ENCODE data around the gene PAPSS1.

Gene PAPSS1

DNA sequence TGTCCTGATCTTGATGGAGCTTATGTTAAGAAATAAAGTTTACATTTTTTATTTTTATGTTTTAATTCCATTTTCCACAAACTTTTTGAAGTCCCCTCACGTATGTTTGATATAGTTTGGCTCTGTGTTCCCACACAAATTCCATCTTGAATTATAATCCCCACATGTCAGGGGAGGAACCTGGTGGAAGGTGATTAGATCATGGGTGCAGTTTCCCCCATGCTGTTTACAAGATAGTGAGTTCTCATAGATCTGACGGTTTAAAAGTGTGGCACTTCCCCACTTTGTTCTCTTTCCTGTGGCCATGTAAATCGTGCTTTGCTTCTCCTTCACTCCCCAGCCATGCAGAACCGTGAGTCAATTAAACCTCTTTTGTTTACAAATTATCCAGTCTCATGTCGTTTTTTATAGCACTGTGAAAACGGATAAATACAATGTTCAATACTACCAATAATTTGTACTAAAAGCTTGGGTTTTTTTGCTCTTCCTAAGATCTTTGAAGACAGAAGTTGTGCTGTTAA is 89.8 kb downstream of the PAPSS1 start:
- H3K36me3 Mint-ChIP-seq = peaks cover 24% of the 10 kb centered on the region
- H3K4me3 Mint-ChIP-seq = no peak overlapping the region
- no peaks in the 10 kb centered on the region for H3K9me3 Mint-ChIP-seq
- H3K27me3 Mint-ChIP-seq = no peaks in the 10 kb centered on the region
- H3K27ac Mint-ChIP-seq = no peak overlapping the region
- H3K4me1 Mint-ChIP-seq = peaks cover 5% of the 10 kb centered on the region

DNA sequence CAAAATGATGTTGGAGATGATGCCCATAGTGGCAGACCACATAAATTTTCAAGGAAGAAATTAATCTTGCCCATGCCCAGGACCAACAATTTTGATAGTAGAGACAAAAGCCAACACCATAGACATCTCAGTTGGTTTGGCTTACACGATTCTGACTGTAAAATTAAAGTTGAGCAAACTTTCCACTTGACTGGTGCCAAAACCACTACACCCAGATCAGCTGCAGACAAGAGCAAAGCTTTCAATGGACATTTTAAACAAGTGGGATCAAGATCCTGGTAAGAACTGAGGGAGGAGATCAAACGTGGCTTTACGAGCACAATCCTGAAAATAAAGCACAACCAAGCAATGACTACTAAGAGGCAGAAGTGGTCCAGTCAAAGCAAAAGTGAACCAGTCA is 90.7 kb downstream of the PAPSS1 start:
- Mint-ChIP-seq H3K27ac (no peak overlapping the region), H3K4me3 (no peak overlapping the region), H3K27me3 (no peaks in the 10 kb centered on the region), H3K36me3 (peaks cover 31% of the 10 kb centered on the region), H3K9me3 (peaks cover 7% of the 10 kb centered on the region), H3K4me1 (peaks cover 5% of the 10 kb centered on the region)

DNA sequence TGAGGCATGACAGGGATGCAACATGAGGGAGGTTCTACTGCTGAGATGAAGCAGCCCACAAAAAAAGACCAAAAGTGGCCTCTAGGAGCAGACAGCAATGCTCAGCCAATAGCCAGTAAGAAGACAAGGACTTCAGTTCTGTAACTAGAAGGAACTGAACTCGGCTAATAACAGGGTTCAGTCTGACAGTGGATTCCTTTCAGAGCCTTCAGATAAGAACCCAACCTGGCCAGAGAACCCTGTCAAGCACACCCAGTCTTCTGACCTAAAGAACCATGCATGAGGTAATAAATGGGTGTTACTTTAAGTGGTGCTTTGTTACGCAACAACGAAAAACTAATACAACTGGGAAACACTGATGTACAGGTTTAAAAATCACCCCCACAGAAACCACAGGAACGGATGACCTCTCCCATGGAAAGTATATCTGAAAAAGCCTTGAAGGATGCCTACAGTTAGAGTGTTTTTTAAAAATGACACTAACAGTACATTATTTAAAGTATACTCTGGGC is 94.6 kb downstream of the PAPSS1 start:
- Mint-ChIP-seq H3K27ac (no peak overlapping the region), H3K36me3 (peaks cover 41% of the 10 kb centered on the region), H3K4me1 (peaks cover 5% of the 10 kb centered on the region), H3K9me3 (peaks cover 12% of the 10 kb centered on the region), H3K4me3 (no peak overlapping the region), H3K27me3 (no peaks in the 10 kb centered on the region)

DNA sequence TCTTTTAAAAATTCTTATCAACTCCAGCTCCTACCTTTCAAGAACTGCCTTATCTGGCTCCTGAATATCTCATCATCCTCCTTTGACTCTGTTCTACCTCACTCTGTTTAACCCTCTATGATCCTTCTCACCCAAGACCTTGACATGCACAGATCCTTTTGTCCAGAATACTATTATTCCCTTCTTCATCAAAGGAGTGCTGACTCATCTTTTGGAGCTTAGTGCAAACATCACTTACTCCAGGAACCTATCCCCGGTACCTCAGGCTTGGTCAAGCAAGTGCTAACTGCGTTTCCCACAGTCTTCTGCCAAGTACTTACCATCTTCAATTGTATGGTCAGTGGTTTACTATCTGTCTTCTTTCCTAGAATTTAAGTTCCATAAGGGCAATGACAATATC is 96.0 kb downstream of the PAPSS1 start:
- Mint-ChIP-seq H3K9me3 (peaks cover 12% of the 10 kb centered on the region), H3K4me1 (no peaks in the 10 kb centered on the region), H3K27me3 (no peaks in the 10 kb centered on the region), H3K36me3 (peaks cover 35% of the 10 kb centered on the region), H3K27ac (no peak overlapping the region), H3K4me3 (no peak overlapping the region)

DNA sequence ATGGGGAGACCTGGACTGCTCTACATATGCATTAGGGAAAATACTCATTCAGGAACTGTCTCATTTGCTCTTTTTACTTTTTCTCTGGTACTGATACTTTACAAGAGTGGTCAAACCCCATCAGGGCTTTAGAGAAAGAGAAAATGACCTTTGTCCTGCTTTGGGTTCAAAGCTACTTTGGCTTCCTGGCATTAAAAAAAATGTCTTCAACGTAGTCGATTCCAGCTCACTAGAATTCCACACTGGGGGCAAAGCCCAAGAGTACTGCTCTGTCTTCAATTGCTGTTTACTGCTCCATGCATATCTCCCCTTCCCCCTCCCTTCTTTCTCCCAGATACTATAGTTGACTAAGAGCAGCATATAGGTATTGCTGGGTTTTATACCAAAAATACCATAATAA is 98.0 kb downstream of the PAPSS1 start:
- Mint-ChIP-seq H3K27ac (no peak overlapping the region), H3K36me3 (peaks cover 42% of the 10 kb centered on the region), H3K4me3 (no peak overlapping the region), H3K27me3 (no peaks in the 10 kb centered on the region), H3K9me3 (peaks cover 12% of the 10 kb centered on the region), H3K4me1 (no peaks in the 10 kb centered on the region)

DNA sequence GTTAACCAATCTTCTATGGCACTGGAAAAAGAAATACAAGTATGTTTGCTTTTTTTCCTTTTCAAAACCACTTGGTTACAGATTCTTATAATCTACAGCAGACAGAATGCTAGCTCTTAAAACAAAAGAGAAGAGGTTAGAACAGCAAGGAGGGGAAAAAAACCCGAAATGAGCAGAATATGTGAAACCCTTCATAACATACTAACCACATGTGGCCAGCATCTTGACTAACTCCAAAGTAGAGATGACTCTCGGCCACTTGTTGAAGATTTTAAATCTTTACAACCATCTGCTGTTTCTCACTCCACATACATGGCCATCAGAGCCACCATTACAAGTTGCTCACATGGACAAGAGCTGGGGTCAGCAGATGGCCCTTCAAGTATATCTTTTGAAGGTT is 100.3 kb downstream of the PAPSS1 start:
- H3K9me3 Mint-ChIP-seq = peaks cover 11% of the 10 kb centered on the region
- no peak overlapping the region for H3K27ac Mint-ChIP-seq
- H3K27me3 Mint-ChIP-seq = no peaks in the 10 kb centered on the region
- H3K4me3 Mint-ChIP-seq = no peak overlapping the region
- no peaks in the 10 kb centered on the region for H3K4me1 Mint-ChIP-seq
- H3K36me3 Mint-ChIP-seq = peaks cover 48% of the 10 kb centered on the region

DNA sequence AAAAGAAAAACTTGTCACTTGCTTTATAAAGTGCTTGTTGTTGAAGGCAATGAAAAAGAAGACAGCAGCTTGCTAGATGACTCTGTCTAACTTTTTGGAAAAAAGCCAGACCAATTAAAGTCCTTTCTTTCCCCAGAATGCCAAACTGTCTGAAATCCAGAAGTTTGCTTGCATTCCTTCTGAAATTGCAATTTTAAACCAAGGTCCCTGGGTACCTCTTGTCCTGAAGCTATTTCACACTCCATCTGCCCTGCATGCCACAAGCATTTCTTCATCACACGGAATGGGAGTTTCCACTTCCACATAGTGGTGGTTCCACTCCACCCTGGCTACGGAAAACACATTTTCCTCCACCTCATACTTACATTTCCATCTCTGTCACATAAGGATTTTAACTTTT is 101.0 kb downstream of the PAPSS1 start:
- Mint-ChIP-seq H3K9me3 (peaks cover 9% of the 10 kb centered on the region), H3K36me3 (peaks cover 46% of the 10 kb centered on the region), H3K27ac (no peak overlapping the region), H3K4me3 (no peak overlapping the region), H3K4me1 (no peaks in the 10 kb centered on the region), H3K27me3 (no peaks in the 10 kb centered on the region)

DNA sequence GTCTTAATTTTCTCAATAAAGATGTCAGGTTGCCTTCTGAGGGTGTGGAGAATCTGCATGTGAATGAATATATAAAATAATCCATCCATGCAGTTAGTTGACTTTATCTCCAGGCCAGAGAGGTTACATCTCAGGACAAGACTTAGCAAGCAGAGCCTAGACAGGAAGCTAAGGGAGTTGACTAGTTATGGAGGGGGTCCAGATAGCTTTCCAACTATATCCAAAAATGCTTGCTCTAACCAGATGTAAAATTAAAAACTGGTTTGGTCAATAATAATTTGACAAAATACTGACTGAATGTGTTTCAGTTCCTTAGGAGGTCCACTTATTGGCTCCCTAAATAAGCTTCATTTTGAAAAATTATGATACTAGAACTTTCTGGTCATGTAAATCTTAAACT is 101.4 kb downstream of the PAPSS1 start:
- no peaks in the 10 kb centered on the region for H3K27me3 Mint-ChIP-seq
- peaks cover 42% of the 10 kb centered on the region for H3K36me3 Mint-ChIP-seq
- no peak overlapping the region for H3K4me3 Mint-ChIP-seq
- no peaks in the 10 kb centered on the region for H3K4me1 Mint-ChIP-seq
- H3K9me3 Mint-ChIP-seq = peaks cover 9% of the 10 kb centered on the region
- no peak overlapping the region for H3K27ac Mint-ChIP-seq

DNA sequence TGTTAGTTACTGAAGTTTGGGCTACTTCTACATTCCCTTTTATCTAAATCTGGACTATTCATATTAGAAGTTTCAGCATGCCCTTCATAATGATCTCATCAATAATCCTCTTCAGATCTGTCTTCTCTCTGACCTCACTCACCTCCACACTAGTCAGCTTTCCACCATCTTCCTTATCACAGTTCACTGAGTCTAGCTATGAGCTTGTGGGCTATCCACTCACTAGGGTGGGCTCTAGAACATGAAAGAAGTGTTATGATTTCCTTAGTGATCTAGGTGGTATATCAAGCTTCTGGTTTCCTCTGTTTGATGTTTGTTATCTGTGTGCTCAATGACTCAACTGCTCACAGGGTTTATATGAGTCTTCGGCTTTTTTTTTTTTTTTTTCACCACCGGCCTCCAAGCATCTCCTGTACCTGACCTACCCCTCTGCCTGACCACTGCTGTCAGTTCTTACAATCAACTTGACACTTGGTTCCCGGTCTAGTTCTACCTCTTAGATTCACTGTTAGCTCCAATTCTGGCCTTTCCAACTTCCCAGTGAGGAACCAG is 103.1 kb downstream of the PAPSS1 start:
- Mint-ChIP-seq H3K4me1 (no peaks in the 10 kb centered on the region), H3K27me3 (no peaks in the 10 kb centered on the region), H3K27ac (no peak overlapping the region), H3K36me3 (peaks cover 44% of the 10 kb centered on the region), H3K9me3 (peaks cover 3% of the 10 kb centered on the region), H3K4me3 (no peak overlapping the region)

DNA sequence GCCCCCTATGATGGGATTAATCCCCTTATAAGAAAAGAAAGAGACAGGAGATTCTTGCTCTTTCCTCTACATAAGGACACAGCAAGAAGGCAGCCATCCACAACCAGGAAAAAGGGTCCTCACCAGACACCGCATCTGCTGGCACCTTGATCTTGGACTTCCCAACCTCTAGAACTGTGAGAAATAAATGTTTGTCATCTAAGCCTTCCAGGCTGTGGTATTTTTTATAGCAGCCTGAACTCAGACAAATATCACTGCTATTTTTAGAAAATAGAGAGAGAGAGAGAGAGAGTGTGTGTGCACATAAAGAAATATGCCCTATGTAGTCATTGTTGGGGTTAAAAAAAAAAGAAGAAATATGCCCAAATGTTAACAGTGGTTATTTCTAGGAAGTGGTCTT is 104.2 kb downstream of the PAPSS1 start:
- no peaks in the 10 kb centered on the region for H3K27me3 Mint-ChIP-seq
- no peaks in the 10 kb centered on the region for H3K4me1 Mint-ChIP-seq
- peaks cover 3% of the 10 kb centered on the region for H3K9me3 Mint-ChIP-seq
- no peak overlapping the region for H3K4me3 Mint-ChIP-seq
- peaks cover 47% of the 10 kb centered on the region for H3K36me3 Mint-ChIP-seq
- no peak overlapping the region for H3K27ac Mint-ChIP-seq

DNA sequence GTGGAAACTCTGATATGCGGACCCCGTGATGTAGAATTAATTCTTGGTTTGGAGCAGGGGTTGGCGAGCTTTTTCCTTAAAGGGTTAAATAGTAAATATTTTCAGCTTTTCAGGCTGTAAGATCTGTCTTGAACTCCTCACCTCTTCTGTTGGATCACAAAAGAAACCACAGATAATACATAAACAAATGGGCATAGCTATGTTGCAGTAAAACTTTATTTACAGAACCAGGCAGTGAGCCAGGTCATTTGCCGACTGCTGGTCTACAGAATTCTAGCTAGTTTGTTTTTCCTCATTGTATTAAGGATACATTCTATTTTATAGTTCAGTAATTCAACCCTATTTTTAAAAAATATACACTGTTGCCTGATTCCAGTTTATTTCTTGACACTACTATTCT is 116.6 kb downstream of the PAPSS1 start:
- Mint-ChIP-seq H3K27me3 (peaks cover 2% of the 10 kb centered on the region), H3K4me3 (no peak overlapping the region), H3K27ac (no peak overlapping the region), H3K4me1 (no peaks in the 10 kb centered on the region), H3K36me3 (no peaks in the 10 kb centered on the region), H3K9me3 (no peaks in the 10 kb centered on the region)

DNA sequence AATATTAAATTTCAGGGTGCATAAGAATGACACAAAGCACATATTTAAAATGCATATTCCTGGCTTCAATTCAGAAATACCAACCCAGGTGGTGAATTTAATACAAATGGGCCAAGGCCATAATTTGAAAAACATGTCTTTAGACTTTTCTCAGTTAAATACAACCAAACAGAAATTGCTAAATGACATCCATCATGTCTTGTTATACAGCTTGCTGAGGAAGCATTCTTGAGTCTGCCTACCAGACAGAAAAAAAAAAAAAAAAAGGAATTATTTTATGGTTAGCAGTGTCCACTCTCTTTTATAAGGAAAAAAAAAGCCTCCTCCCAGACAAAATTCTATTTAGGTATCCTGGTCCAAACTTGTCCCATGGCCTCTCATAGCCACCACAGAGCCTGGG is 119.1 kb downstream of the PAPSS1 start:
- Mint-ChIP-seq H3K27ac (no peak overlapping the region), H3K4me1 (no peaks in the 10 kb centered on the region), H3K27me3 (peaks cover 4% of the 10 kb centered on the region), H3K36me3 (no peaks in the 10 kb centered on the region), H3K9me3 (no peaks in the 10 kb centered on the region), H3K4me3 (no peak overlapping the region)

DNA sequence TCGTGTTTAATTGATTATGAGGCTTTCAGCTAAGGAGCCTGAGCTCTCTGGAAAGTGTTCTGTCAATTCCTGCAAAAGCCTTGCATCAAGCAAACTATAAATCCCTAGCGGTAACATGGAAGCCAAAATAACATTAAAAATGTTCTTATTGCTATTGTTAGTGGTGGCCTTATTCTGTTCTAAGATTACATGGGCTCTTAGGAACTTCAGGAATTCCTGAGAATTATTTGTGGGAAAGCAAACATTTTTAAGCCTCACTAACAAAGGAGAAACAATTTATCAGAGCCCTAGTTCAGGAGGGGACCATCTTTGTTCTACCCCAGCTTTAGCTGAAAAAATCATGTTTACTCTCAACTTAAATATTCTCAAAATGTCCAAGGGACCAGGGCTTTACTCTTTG is 119.6 kb downstream of the PAPSS1 start:
- no peaks in the 10 kb centered on the region for H3K9me3 Mint-ChIP-seq
- no peaks in the 10 kb centered on the region for H3K4me1 Mint-ChIP-seq

DNA sequence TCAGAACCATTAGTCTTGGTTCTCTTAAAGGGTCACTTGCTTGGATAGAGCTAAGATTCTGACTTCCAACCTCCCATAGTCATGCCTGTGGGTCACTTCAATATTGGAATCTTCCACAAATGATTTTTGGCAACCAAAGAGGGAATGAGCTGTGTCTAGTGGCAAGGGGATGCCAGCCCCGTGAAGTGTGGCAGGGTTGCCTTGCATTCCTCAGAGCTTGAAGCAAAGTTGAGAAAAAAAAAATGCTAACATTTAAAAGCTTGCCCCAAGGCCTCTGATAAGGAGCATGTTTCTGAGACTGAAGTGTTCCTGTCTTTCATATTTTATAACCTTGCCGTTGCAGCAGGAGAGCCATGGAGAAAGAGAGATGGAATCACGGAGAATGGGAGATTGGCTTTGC is 120.2 kb downstream of the PAPSS1 start:
- no peak overlapping the region for H3K4me3 Mint-ChIP-seq
- H3K27me3 Mint-ChIP-seq = peaks cover 4% of the 10 kb centered on the region
- H3K36me3 Mint-ChIP-seq = no peaks in the 10 kb centered on the region
- H3K27ac Mint-ChIP-seq = no peak overlapping the region
- no peaks in the 10 kb centered on the region for H3K9me3 Mint-ChIP-seq
- no peaks in the 10 kb centered on the region for H3K4me1 Mint-ChIP-seq

More for the DNA sequence above, 119.6 kb downstream of the PAPSS1 start:
- H3K4me3 Mint-ChIP-seq = no peak overlapping the region
- H3K36me3 Mint-ChIP-seq = no peaks in the 10 kb centered on the region
- H3K27me3 Mint-ChIP-seq = peaks cover 4% of the 10 kb centered on the region
- H3K27ac Mint-ChIP-seq = no peak overlapping the region

DNA sequence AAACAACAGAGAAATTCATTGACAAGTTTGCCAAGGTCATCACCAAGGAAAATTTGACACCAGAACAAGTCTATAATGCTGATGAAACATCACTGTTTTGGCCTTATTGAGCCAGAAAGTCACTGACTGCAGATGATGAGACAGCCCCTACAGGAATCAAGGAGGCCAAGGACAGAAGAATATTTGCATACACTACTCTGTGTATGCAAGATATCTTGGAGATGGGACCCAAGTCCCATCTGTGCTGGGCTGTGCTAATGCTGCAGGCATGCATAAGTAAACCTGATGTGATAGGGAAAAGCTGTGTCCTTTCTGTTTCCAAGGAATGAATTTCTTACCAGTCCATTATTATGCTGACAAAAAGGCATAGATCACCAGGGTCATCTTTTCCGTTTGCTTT is 126.8 kb downstream of the PAPSS1 start:
- no peaks in the 10 kb centered on the region for H3K36me3 Mint-ChIP-seq
- peaks cover 5% of the 10 kb centered on the region for H3K27me3 Mint-ChIP-seq
- no peak overlapping the region for H3K27ac Mint-ChIP-seq
- H3K9me3 Mint-ChIP-seq = no peaks in the 10 kb centered on the region
- H3K4me1 Mint-ChIP-seq = no peaks in the 10 kb centered on the region
- H3K4me3 Mint-ChIP-seq = no peak overlapping the region

DNA sequence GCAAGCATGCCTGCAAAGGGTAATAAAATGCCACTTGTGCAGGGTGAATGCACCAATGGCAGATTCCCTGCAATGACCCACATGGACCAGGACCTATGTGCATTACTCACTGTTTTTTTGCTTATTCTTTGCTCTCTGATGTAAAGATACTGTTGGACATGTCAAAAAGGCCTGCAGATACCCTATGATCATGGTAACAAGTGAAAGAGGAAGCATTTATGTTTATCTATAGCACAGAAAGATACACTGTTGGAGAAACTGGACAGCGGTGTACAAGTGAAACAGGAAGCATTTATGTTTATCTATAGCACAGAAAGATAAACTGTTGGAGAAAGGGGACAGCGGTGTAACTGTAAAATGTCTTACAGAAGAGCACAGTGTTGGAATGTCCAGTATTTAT is 127.5 kb downstream of the PAPSS1 start:
- Mint-ChIP-seq H3K36me3 (no peaks in the 10 kb centered on the region), H3K27me3 (peaks cover 3% of the 10 kb centered on the region), H3K9me3 (no peaks in the 10 kb centered on the region), H3K4me3 (no peak overlapping the region), H3K4me1 (no peaks in the 10 kb centered on the region), H3K27ac (no peak overlapping the region)

DNA sequence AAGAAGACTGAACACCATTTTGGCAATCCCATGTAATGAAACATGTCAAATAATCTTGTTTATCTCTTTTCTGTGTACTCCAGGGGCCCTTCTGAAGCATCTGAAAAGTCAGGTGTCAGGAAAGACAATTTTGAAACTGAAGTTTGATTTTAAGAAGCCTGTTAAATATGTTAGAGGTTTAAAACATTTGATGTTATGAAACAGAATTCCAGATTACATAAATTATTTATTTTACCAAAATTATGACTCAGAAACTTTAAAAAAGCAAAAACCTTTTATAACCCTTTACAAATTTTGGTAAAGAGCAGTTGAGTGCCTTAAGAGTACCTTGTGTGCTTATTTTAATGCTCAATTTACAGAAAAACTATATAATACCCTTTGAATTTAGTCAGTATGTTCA is 130.8 kb downstream of the PAPSS1 start:
- Mint-ChIP-seq H3K9me3 (no peaks in the 10 kb centered on the region), H3K27me3 (peaks cover 2% of the 10 kb centered on the region), H3K36me3 (no peaks in the 10 kb centered on the region), H3K27ac (no peak overlapping the region), H3K4me3 (no peak overlapping the region), H3K4me1 (no peaks in the 10 kb centered on the region)
